Suprapubic skin (tissue), 4 donors: ENCODE measurements around the gene TMCC1.

ENCODE experiments used
- CTCF ChIP-seq, 2 donors: fragments of 200-600 bp in 1 of 2; fragments of 450-650 bp in 1 of 2; sonication (generic) in 1 of 2; IDR thresholded peaks; one replicate each; pipeline ENCODE4 v1.5.1; 2016 to 2019; ENCODE audit warnings: antibody characterized with exemption in 2 of 2, mild to moderate bottlenecking in 1 of 2, moderate library complexity in 1 of 2
- EP300 ChIP-seq: sonication (generic); formaldehyde crosslinking; IDR thresholded peaks from one replicate; pipeline ENCODE4 v1.6.1; 2017; ENCODE audit warnings: antibody characterized with exemption
- POLR2A ChIP-seq, 2 donors: fragments of 450-650 bp; IDR thresholded peaks; one replicate each; pipeline ENCODE4 v1.6.1; 2017; ENCODE audit warnings: antibody characterized with exemption in 2 of 2, mild to moderate bottlenecking in 2 of 2, moderate library complexity in 2 of 2
- POLR2AphosphoS5 ChIP-seq, 3 donors: sonication (generic); formaldehyde crosslinking; IDR thresholded peaks; one replicate each; pipeline ENCODE4 v1.6.1; 2017; ENCODE audit warnings: antibody characterized with exemption in 3 of 3

GRCh38 chr3:129734449-129734848 lies 159.1 kb downstream of the TMCC1 start:
- TF ChIP-seq CTCF (IDR thresholded peaks at IDR 0.05) (no peak), POLR2AphosphoS5 (IDR thresholded peaks at IDR 0.05) (no peak), POLR2A (IDR thresholded peaks at IDR 0.05) (no peak), EP300 (no peak)
